B cell (primary cell): ENCODE results near the gene PDZRN4.

Experiments used
- CTCF ChIP-seq: fragments of 200-600 bp; IDR thresholded peaks from one replicate; pipeline ENCODE4 v1.8.0; 2022; ENCODE audit warnings: antibody characterized with exemption, mild to moderate bottlenecking
- EZH2 ChIP-seq: IDR thresholded peaks from 2 replicates; pipeline ENCODE4 v1.6.1; 2012; ENCODE audit warnings: borderline replicate concordance, low read depth, mild to moderate bottlenecking, moderate library complexity, low read length; ENCODE audit not compliant: insufficient read depth, poor library complexity, severe bottlenecking

- TF ChIP-seq CTCF = no peak
- no peak for TF ChIP-seq EZH2
Observed at GRCh38 chr12:41536813-41537490, 348.8 kb downstream of the PDZRN4 start.
